ENCODE measurements around the gene COP1. TPM values are rescaled to one million over a fixed set of nuclear protein-coding genes. Genes with fewer than 3 reads are reported as not detected.

Gene COP1
- total RNA-seq, 2 donors from 2014 or later: 21.4 to 23.1 TPM

GRCh38 chr1:176177764-176178163 is 29.3 kb downstream of the COP1 start:
- no peak for DNase-seq (ENCODE audit: low spot score)
- no peaks in the 10 kb centered on the region for H3K9me3 ChIP-seq
- TF ChIP-seq CTCF (IDR thresholded peaks at IDR 0.05): no peak
- no peaks in the 10 kb centered on the region for H3K27me3 ChIP-seq
- H3K36me3 ChIP-seq: peaks cover 19% of the 10 kb centered on the region
- H3K4me1 ChIP-seq: no peaks in the 10 kb centered on the region
- no peak overlapping the region for H3K4me3 ChIP-seq
- H3K27ac ChIP-seq: no peak overlapping the region

- no peak overlapping the region for H3K27ac ChIP-seq
- H3K36me3 ChIP-seq: peaks cover 27% of the 10 kb centered on the region
- no peaks in the 10 kb centered on the region for H3K9me3 ChIP-seq
- no peak for DNase-seq (ENCODE audit: low spot score)
- H3K4me3 ChIP-seq: no peak overlapping the region
- no peak for TF ChIP-seq CTCF (IDR thresholded peaks at IDR 0.05)
- H3K27me3 ChIP-seq: no peaks in the 10 kb centered on the region
- no peaks in the 10 kb centered on the region for H3K4me1 ChIP-seq
These were observed 33.0 kb downstream of the COP1 start for GRCh38 chr1:176174108-176174507.

GRCh38 chr1:176172215-176172614 is 34.9 kb downstream of the COP1 start:
- no peak for DNase-seq (ENCODE audit: low spot score)
- no peaks in the 10 kb centered on the region for H3K9me3 ChIP-seq
- no peak overlapping the region for H3K4me3 ChIP-seq
- H3K4me1 ChIP-seq: no peaks in the 10 kb centered on the region
- peaks cover 27% of the 10 kb centered on the region for H3K36me3 ChIP-seq
- H3K27ac ChIP-seq: no peak overlapping the region
- H3K27me3 ChIP-seq: no peaks in the 10 kb centered on the region
- TF ChIP-seq CTCF (IDR thresholded peaks at IDR 0.05): no peak

GRCh38 chr1:176167210-176167609 is 39.9 kb downstream of the COP1 start:
- no peak for DNase-seq (ENCODE audit: low spot score)
- Histone ChIP-seq H3K4me3 (no peak overlapping the region), H3K27me3 (no peaks in the 10 kb centered on the region), H3K27ac (no peak overlapping the region), H3K36me3 (peaks cover 4% of the 10 kb centered on the region), H3K9me3 (no peaks in the 10 kb centered on the region), H3K4me1 (no peaks in the 10 kb centered on the region)
- no peak for TF ChIP-seq CTCF (IDR thresholded peaks at IDR 0.05)

GRCh38 chr1:176165573-176165972 is 41.5 kb downstream of the COP1 start:
- DNase-seq (ENCODE audit: low spot score): no peak
- no peak for TF ChIP-seq CTCF (IDR thresholded peaks at IDR 0.05)
- H3K27me3 ChIP-seq: no peaks in the 10 kb centered on the region
- H3K27ac ChIP-seq: no peak overlapping the region
- H3K36me3 ChIP-seq: peaks cover 4% of the 10 kb centered on the region
- no peaks in the 10 kb centered on the region for H3K9me3 ChIP-seq
- no peaks in the 10 kb centered on the region for H3K4me1 ChIP-seq
- H3K4me3 ChIP-seq: no peak overlapping the region

GRCh38 chr1:176164014-176164678 is 42.9 kb downstream of the COP1 start:
- Histone ChIP-seq H3K9me3 (no peaks in the 10 kb centered on the region), H3K36me3 (peaks cover 1% of the 10 kb centered on the region), H3K27me3 (no peaks in the 10 kb centered on the region), H3K4me3 (no peak overlapping the region), H3K27ac (no peak overlapping the region), H3K4me1 (no peaks in the 10 kb centered on the region)
- DNase-seq (ENCODE audit: low spot score): no peak
- TF ChIP-seq CTCF (IDR thresholded peaks at IDR 0.05): no peak

All from right atrium auricular region (tissue), 2 donors.